ENCODE measurements around the gene CDKAL1.

DNA sequence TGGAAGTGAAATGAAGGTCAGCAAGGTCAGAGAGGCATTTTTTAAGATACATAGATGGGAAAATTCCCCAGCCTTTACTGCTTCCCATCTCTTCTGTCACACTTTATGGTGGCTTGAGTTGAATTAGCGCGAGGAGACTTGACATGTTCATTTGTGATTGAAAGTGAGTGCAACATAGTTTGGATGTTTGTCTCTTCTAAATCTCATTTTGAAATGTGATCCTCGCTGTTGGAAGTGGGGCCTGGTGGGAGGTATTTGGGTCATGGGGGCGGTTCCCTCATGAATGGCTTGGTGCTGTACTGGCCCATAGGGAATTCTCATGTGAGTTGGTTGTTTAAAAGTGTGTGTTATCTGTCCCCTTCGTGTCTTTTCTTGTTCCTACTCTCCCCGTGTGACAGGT lies 237.2 kb downstream of the CDKAL1 start:
- no peak for TF ChIP-seq LEF1 (IDR thresholded peaks at IDR 0.05; ENCODE audit: borderline replicate concordance)
- no peak for TF ChIP-seq BHLHE40 (IDR thresholded peaks at IDR 0.05; ENCODE audit: borderline replicate concordance)
- no peak for TF ChIP-seq ELF4 (IDR thresholded peaks at IDR 0.05)
- TF ChIP-seq SP1 (IDR thresholded peaks at IDR 0.05) = no peak
- TF ChIP-seq TARDBP (IDR thresholded peaks at IDR 0.05) = no peak
- TF ChIP-seq, protein P1, sequence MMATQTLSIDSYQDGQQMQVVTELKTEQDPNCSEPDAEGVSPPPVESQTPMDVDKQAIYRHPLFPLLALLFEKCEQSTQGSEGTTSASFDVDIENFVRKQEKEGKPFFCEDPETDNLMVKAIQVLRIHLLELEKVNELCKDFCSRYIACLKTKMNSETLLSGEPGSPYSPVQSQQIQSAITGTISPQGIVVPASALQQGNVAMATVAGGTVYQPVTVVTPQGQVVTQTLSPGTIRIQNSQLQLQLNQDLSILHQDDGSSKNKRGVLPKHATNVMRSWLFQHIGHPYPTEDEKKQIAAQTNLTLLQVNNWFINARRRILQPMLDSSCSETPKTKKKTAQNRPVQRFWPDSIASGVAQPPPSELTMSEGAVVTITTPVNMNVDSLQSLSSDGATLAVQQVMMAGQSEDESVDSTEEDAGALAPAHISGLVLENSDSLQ (IDR thresholded peaks at IDR 0.05) = no peak
- TF ChIP-seq CTBP1 (IDR thresholded peaks at IDR 0.05; ENCODE audit: borderline replicate concordance) = no peak
- no peak for TF ChIP-seq SUZ12 (IDR thresholded peaks at IDR 0.05)
